Skeletal muscle cell (primary cell): ENCODE data around the gene CDK14.

Source experiments
- DNase-seq: peaks from one replicate; pipeline ENCODE4 v3.0.0-alpha.2; 2010; ENCODE audit warnings: low read depth
- H3K4me3 ChIP-seq: 2 replicates; pipeline ENCODE4 v1.5.1; 2011; ENCODE audit warnings: low read depth, mild to moderate bottlenecking, control low read depth, low read length, moderate library complexity

The CDK14 gene

DNA sequence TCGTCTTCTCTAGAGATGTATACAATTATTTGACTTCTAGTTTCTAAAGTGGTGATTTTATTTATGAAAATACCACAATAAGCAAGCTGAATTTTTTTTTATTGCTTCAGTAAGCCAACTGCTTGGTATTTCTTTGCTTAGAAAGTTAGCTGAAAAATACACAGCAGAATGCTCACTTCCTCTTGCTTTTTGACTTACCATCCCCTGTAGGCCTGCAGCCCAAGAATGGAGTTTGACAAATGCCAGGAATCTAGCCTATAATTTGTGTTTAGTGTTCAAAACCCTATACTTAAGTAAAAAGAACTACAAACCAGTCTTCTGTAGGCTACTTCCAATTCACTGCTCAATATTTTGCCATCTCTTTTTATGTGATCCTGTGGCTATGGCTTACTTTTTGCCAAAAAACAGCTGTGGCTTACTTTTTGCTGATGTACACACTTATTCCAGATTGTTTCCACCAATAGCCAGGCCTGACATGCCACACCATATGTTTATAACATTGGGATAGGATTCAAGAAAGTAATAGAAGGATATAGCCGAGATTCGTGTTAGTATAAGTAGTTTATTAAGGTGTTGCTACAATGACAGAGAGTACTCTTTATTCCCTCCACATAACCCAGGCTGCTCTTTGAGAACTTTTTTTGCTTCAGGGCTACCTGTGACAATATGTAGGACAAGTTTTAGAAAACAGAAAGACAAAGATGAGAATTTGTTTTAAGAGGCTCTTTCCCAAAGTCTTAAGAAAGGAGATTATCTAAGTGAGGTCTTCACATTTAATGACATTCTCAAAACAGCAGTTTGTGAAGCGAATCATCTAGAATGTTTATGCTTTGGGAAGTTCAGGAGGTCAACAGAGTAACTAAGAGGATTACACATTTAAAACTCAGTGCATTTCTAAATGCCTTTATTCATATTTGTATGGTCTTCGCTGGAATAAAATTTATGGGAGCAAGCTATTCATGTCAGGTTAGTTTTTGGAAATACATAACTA is 404.2 kb downstream of the CDK14 start:
- no peak for DNase-seq
- no peak overlapping the region for H3K4me3 ChIP-seq

DNA sequence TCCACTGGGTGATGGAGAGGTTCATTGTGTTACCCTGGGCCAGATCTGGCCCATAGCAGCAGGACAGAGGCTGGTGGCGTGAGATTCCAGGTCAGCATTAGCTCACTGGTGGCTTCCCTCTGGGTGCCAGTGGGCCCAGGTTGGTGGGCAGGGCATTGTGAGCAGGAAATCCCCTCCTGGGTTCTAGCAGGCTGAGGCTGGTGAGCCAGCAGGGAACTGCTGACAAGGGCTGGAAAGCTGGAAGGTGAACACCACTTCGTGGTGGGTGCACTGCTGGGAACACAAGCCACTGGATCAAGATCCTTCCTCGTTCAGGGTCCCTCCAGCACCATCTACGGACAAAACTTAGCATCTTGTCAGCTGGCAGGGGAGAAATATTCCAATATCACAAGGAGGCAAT is 408.9 kb downstream of the CDK14 start:
- no peak overlapping the region for H3K4me3 ChIP-seq
- no peak for DNase-seq

DNA sequence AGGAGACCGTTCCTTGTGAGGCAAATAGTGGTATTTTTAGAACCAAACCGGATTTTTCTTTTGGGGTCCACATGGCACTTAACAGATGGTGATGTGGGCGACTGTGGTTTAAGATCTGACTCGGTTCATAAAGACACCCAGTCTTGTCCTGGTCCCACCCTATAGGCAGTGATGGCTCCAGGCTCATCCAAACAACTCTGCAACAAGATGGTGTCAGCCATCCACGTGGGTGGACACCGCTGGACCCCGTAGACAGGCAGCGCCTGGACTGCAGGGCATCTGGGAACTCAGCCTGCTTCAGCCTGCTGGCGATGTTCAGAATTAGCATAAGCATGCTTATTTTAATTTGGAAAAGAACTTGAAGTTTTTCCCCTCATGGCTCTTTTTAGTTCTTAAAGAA is 409.7 kb downstream of the CDK14 start:
- H3K4me3 ChIP-seq, result no peak overlapping the region
- no peak for DNase-seq

DNA sequence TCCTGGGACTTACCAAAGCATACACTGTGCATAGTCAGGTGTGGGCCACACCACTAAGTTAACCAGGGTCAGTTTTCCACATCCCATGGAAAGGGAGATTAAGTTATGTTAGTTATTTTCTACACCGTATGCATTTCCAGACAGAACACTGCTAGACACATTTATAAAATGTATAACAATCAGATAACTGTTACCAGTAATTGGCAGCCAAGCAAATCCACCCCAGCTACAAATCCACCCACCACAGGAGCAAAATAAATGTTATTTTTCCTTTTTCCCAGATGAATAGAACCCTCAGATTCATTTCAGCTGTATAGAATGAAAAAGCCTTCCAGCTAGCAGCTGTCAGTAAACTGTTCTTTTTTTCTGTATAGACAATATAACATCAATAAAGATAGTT is 411.2 kb downstream of the CDK14 start:
- DNase-seq, result no peak

DNA sequence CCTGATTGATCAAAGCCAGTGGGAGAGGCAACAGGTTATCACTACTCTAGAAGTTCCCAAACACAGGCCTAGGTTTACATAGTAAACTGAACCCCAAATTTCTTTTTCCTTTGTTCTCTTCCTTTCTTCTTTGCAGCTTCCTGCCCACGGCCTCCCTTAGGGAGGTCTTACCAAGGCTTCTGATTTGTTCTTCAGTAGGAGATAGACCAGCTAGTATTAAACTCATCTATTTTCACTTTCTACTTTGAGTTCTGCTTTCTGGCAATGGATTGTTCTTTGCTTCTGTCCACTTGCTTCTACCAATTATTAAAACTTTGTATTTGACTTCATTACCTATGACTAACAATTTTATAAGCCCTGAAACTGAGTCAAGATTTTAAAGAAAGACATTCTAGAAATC is 417.0 kb downstream of the CDK14 start:
- DNase-seq, result no peak
- H3K4me3 ChIP-seq, result no peak overlapping the region

More for the DNA sequence above, 411.2 kb downstream of the CDK14 start:
- H3K4me3 ChIP-seq, result no peak overlapping the region

DNA sequence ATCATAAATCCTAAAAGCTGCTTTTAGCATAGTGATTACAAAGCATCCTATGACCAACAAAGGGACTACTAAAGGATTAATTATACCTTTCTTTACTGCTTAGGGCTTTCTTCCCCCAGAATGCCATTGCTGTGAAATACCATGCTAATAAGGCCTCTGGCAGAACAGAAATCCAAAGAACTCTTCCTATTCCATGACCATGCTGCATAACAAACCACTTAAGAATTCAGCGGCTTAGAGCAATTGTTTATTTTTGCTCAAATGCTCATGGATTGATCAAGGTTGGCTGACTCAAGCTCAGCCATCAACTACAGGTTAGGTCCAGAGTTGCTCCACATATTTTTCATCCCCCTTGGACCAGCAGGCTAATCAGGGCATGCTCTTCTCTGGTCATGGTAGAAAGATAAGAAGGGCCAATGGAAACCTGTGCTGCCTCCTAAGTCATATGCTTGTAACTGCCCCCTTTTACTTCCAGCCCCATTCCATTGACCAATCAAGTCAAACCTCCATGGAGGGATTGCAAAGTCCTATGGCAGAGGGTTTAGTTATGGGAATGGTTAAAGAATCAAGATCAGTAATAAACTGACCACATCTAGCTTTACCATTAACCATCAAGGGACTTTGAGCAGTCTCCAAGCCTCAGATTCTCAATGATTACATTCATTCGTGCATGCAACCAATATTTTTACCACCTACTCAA is 423.7 kb downstream of the CDK14 start:
- no peak for DNase-seq
- H3K4me3 ChIP-seq, result no peak overlapping the region

DNA sequence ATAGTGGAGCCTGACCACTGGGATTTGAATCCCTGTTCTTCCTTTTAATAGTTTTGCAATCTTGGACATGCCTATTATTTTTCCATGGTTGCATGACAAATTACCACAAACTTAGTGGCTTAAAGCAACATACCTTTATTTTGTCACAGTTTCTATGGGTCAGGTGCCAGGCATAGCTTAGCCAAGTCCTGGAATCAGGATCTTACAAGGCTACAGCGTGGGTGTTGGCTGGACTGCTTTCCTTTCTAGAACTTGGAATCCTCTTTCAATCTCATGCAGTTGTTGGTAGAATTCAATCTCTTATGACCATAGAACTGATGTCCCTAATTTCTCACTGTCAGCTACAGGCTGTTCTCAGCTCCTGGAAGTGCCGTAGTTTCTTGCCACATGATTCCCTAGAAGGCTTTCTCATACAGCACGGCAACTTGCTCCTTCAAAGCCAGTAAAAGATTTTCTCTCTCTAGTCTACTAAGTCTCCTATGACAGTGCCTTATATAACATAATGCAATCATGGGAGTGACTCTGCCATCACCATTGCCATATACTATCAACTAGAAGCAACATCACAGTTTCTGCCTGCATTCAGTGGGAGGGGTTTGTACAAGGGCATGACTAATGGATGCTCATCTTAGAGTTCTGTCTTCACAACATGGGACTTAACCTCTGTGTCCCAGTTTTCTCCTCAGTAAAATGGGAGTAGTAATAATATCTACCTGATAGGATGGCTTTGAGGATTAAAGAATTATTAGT is 424.7 kb downstream of the CDK14 start:
- no peak for DNase-seq
- H3K4me3 ChIP-seq, result no peak overlapping the region

DNA sequence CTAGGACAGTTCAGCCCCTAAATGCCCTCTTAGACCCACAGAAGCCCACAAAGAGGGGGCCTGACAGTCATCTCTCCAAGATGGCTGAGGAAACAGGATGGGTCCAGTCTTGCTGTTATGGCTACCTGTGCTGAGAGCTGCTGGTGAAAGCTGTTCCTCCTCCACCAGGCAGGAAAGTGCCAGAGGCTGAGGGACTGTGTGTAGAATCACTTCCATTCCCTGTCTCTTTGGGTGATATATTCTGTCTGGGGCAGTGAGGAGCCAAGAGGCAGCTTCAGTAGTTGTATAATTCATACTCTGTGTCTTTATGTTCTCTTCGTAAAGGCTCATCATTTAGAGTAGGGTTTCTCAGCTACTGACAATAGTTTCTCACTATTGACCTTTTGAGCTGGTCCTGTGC is 425.8 kb downstream of the CDK14 start:
- no peak overlapping the region for H3K4me3 ChIP-seq
- DNase-seq, result no peak

DNA sequence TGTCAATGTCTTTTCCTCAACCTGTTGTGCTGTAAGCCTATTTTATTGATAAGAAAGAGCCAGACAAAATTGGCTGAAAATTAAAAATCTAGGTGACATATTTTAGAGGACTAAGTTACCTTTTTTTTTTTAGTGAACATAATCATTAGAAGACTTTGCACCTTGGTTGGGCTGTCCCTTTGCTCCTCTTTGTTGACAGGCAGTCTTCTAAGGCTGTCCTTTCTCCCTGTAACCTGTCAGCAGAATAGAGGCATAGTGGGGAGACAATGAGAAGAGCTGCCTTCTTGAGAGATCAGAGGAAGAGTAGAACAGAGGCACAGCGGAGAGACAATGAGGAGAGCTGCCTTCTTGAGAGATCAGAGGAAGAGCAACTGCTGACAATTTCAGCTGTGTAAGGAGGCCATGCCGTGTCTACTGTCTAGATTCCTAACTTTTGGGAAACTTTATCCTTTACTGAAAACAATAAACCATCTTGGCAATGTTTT is 429.8 kb downstream of the CDK14 start:
- H3K4me3 ChIP-seq, result no peak overlapping the region
- DNase-seq, result no peak

DNA sequence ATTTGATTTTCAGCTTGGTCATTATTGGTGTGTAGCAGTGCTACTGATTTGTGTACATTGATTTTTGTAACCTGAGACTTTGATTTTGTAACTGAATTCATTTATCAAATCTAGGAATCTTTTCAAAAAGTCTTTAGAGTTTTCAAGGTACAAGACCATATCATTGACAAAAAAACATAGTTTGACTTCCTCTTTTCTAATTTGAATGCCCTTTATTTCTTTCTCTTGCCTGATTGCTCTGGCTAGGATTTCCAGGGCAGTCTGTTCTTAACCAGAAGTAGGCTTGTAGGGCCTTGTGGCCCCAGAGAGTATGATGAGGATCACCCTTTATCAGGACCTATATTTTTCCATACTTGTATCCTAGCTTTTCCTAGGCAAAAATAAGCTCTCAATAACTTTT is 433.6 kb downstream of the CDK14 start:
- DNase-seq, result no peak
- H3K4me3 ChIP-seq, result no peak overlapping the region

DNA sequence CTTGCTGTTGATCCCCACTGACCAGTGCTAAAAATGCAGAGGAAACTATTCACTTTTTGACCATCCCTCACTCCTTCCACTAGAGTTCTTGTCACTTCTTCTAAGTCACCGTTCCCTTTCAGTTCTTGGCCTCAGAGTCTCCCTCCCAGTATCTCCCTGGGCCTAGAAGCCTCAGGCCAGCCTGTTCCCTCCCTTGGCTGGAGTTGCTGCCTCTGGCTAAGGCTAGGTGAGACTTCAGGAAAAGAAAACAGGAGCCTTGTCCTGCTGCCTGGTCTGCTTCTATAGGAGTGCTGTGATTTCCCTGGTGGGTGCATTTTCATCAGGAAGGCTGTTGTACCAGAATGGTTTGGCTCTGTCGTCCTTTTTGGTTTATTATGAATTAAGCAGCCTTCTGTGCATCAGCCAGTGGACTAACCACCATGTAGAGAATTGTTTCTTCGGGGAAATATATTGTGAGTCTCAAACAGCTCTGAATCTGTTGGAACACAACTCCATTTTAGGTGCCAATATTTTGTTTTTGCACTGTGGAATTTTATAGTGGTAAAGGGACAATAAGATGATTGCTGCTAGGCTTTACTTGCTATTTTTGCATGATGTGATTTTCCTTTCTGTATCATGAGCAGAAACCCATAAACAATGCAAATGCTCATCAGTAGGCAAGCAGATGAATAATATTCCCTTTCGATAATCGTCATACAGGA is 434.7 kb downstream of the CDK14 start:
- no peak for DNase-seq
- H3K4me3 ChIP-seq, result no peak overlapping the region

DNA sequence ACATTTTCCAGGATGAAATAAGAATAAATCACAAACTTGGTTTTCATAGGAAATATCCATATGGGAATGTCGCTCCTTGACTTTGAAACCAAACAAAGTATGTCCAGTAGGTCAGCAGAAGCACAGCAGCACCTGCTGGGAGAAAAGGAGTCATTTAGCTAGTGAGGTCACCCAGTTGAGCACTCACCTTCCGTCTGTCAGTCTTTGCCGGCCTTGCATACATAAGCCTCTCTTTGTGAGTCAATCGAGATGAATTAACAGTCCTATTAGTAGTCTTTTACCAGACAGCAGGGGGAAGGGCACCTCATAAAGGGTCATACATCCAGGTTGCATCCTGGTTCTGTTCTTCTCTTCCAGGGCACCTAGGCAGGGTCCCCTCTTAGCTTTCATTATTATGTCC is 435.6 kb downstream of the CDK14 start:
- no peak for DNase-seq
- no peak overlapping the region for H3K4me3 ChIP-seq

DNA sequence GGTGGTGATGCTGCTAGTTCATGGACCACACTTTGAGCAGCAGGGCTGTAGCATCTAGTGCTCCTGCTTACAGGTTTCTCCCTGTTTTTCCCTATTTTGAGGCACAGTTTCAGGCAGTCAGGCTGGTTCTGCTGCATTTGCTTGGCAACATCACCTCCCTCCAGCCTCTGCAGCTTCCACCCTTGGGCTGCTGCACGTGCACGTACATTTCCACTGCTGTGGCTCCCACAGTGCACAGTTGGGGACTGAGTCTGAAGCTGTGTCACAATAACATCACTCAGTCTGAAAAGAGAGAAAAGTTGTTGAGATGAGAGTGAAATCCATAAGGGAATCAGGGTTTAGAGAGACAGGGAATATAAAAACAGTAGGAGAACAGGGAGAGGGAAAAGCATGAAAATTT is 437.5 kb downstream of the CDK14 start:
- no peak for DNase-seq
- H3K4me3 ChIP-seq, result no peak overlapping the region

DNA sequence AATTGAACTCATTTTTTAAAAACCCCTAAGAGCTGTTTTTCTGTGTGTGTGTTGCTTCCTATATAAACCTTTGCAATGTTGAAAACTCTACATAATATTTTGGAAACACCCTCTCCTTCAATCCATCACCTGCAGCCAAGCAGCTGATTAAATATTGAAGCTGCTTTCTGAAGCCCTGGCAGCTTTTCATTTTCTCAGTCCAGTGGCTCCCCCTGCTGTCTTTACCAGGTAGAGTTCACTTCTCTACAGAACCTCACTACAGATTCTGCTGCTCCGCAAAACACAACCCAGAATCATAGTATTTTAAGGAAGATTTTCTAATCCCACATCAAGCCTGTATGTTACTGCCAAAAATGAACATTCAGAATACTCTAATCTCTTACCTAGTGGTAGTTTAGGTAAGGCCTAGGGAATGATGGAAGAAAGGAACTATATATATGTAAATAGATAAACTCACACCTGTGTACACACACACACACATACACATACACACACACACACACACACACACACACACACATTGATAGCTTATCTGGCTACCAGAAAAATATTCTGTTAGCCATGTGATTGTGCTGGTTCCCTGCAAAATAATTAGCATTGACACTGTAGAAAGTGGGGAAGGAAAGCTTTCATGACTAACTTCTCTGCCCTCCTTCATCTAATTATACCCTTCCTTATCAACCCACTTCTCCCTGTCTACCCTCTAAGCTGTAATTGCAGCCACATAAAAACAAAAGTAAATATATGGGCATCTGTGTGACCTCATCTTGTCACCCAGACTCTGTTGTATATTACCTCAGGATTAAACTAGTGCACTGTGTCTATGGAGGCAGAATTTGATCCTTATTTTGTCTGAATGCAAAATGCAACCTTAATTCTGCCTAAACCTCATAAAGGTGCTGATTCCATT is 438.6 kb downstream of the CDK14 start:
- no peak overlapping the region for H3K4me3 ChIP-seq
- DNase-seq, result no peak

DNA sequence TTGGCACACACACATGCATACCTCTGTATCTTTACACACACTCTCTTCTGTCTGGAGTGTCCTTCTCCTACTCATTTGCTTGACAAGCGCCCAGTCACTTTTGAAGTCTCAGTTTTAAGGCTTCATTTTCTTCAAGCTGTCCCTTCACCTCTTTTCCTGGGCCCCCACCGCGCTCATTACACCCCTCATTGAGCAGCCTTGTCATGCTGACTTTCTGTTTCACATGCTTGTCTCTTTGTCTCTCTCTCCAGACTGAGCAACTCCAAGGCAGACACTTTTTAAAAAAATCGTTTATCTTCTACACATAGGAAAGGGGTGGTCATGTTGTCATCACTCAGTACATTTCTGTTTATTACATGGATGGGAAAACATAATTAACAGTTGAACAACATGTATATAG is 442.9 kb downstream of the CDK14 start:
- DNase-seq, result no peak

DNA sequence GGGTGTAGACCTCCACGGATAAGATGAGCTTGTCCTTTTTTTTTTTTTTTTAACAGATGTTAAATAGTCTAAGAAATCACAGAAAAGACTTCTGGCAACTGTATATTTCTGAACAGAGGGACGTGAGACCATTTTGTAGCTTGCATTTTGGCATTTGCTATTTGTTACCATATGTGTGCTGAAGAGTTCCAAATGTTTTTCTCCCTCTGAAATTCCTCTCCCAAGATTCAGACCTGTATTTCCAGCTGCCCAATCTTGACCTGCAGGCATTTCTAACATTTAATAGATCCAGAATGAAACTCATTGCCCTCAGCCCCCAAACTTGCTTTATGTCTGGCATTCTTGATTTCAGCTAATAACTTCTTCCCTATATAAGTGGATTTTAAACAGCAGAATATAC is 445.0 kb downstream of the CDK14 start:
- H3K4me3 ChIP-seq, result no peak overlapping the region
- no peak for DNase-seq

More for the DNA sequence above, 442.9 kb downstream of the CDK14 start:
- no peak overlapping the region for H3K4me3 ChIP-seq

DNA sequence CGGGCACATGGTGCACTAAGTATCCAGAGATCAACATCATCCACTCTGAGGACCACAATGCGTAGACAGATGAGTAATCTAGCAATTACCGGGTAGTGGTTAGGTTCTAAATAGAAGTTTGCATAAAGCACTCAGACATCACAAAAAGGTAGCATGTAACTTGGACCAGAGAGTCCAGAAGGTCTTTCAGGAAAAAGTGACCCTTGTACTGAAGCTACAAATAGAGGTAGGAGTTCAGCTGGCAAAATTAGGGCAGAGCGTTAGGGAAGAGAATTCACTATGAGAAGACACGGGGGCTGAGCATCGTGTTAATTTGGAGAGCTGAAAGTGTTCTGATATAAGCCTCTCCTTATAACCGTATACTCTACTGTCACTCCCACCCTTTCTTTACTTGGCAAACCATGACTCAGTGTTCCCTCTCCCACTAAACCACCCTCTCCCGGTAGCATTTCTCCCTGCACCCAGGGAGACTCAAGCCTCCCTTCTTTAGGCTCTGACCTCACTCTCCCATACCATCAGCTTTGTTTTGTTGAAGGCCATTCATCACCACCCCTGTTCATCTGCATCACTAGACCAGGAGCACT is 445.9 kb downstream of the CDK14 start:
- DNase-seq, result no peak
- no peak overlapping the region for H3K4me3 ChIP-seq

DNA sequence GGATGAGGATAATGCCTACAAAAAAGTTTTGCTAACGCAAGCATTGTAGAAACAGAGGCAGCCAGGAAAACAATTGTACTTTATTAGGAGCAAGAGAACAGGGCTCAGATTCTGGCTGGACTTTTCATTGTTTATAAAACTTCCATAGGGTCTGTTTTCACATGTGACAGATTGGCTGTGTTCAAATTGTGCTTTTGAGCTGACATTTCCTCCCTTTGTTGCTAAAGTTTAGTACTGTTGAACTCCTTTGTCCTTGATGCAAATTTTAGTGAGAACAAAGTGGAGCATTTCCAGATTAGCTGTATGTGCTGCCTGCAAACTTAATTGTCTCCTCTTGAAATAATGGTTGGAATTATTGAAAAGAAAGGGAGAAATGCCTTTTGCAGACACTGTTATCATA is 447.1 kb downstream of the CDK14 start:
- no peak overlapping the region for H3K4me3 ChIP-seq
- no peak for DNase-seq
